Astrocyte of the cerebellum (primary cell): ENCODE results near the gene SAA2.

Experiments used
- DNase-seq: peaks from one replicate; pipeline ENCODE4 v3.0.0-alpha.2; 2011; ENCODE audit warnings: low read depth
- H3K4me3 ChIP-seq: 2 replicates; pipeline ENCODE4 v1.5.1; 2011; ENCODE audit warnings: mild to moderate bottlenecking, low read depth, low read length, moderate library complexity
- CTCF ChIP-seq: IDR thresholded peaks from 2 replicates; pipeline ENCODE4 v1.5.1; 2012; ENCODE audit warnings: low read length, low read depth, moderate library complexity, mild to moderate bottlenecking; ENCODE audit errors: missing control alignments
- in situ Hi-C: cut with HindIII; loops from 2 replicates; pipeline ENCODE4 v1.10.0; 2017; ENCODE audit warnings: low sequenced_read_pairs

The SAA2 gene

DNA sequence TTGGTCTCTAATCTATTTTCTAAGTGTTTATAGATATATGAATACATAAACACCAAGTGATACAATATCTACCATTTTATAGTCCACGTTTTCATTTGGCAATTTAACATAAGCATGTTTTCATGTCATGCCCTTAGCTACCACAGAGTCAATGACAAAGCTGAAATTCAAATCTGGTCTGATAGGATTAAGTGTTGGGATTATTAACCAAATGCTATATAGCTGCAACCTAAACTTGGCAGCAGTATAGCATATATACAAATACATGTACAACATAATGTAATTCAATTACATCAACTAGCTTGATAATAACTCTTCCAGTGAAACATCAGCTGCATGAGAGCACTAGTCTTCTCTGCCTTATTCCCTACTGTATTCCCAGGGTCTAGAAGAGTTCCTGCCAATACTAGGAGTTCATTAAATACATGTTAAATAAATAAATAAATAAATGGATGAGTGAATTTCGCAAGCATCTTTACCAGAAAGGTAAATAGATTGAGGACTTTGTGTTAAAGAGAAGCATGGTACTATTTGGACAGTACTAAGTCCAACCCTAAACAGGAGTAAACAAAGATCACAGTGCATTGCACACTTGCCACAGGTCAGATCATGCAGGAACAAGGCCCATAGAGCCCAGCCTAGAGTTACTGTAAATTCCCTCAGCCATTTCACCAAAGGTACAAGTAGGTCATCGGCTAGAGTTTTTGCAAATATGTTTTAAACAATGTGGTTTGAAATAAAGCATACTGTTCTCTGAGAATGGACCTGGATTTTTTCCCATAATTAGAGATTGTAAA, 24.7 kb downstream of the SAA2 start:
- H3K4me3 ChIP-seq, result no peak overlapping the region
- in situ Hi-C loops, result no loop called here
- TF ChIP-seq CTCF, result no peak
- DNase-seq, result no peak

DNA sequence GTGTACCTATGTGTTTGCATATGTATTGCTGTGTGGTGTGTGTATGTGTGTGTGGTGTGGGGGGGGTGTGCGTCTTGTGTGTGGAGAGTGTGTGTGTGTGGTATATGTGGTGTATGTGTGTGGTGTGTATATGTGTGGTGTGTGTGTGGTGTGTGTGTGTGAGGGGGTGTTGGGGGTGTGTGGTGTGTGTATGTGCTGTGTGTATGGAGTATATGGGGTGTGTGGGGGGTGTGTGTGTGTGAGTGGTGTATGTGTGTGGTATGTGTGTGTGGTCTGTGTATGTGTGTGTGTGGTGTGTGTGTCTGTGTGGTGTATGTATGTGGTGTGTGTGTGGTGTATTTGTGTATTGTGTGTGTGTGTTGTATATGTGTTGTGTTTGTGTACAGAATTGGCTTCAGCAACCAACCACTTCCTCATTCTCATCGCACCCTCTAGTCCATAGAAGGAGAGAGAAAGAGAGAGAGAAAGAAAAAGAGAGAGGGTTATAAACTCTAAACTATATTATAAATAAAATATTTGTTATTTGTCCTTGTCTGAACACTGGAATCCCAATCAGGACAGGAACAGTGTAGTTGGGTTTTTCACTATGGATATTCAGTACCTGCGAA, 25.6 kb downstream of the SAA2 start:
- no peak for TF ChIP-seq CTCF
- H3K4me3 ChIP-seq, result no peak overlapping the region
- DNase-seq, result no peak
- in situ Hi-C loops, result no loop called here

GRCh38 chr11:18221274-18221876, 27.1 kb downstream of the SAA2 start:
- in situ Hi-C loops, result no loop called here
- TF ChIP-seq CTCF, result no peak
- H3K4me3 ChIP-seq, result no peak overlapping the region
- no peak for DNase-seq

- TF ChIP-seq CTCF, result no peak
- in situ Hi-C loops, result no loop called here
Observed at GRCh38 chr11:18209058-18209457, 39.4 kb downstream of the SAA2 start.

DNA sequence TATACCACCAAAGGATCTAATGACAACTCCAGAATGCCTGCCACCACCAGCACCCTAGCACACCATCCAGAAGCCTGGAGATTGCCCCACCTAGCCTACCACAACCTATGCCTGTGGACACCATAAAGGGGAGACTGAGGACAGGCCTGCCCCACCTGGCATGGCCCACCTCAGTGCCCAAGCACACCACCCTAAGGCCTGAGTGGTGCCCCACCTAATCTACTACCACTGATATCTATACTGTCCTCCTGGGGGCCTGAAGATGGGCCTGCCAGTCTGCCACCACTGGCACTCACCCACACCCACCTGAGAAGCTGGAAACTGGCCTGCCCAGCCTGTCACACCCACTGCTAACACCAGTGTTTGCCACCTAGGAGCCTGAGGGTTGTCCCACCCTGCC, 43.7 kb downstream of the SAA2 start:
- in situ Hi-C loops, result no loop called here
- DNase-seq, result no peak
- no peak for TF ChIP-seq CTCF
- H3K4me3 ChIP-seq, result no peak overlapping the region

More at GRCh38 chr11:18209058-18209457, 39.4 kb downstream of the SAA2 start:
- no peak for DNase-seq
- no peak overlapping the region for H3K4me3 ChIP-seq

- H3K4me3 ChIP-seq, result no peak overlapping the region
- DNase-seq, result no peak
- no peak for TF ChIP-seq CTCF
- in situ Hi-C loops, result no loop called here
Observed at GRCh38 chr11:18204220-18204619, 44.2 kb downstream of the SAA2 start.
